C4-2B (cell line): ENCODE results near the gene KDM2A.

Source experiments
- ZFX ChIP-seq: fragments of 450-650 bp; IDR thresholded peaks from 2 replicates; pipeline ENCODE4 v1.6.1; 2017
- TF ChIP-seq, protein P1 (sequence below): fragments of 450-650 bp; conservative IDR thresholded peaks from 2 replicates; pipeline ENCODE4 v1.5.1; 2017; ENCODE audit warnings: mild to moderate bottlenecking

DNA sequence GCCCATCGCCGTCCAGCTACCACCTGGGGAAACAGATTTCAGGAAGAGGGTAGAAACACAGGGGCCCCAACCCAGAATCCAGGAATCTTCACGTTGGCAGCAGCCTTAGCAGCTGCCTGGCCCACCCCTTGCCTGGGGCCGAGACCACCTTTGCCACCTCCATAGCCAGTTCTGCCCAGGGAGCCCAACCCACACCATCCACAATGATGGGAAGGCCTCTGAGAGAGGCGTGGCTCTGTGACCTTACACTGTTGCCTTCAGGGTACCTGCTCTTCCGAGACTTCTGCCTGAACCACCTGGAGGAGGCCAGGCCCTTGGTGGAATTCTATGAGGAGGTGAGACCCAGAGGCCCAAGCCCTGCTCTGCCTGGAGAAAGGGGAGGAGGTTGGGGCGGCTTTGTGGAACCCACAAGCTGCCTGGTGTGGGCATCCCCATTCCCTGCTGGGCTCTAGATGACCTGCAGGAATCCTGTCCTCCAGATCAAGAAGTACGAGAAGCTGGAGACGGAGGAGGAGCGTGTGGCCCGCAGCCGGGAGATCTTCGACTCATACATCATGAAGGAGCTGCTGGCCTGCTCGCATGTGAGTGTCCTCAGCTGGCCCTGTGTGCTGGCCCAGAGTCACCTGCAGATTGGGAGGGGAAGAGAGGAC, 160.0 kb downstream of the KDM2A start:
- TF ChIP-seq, protein P1, sequence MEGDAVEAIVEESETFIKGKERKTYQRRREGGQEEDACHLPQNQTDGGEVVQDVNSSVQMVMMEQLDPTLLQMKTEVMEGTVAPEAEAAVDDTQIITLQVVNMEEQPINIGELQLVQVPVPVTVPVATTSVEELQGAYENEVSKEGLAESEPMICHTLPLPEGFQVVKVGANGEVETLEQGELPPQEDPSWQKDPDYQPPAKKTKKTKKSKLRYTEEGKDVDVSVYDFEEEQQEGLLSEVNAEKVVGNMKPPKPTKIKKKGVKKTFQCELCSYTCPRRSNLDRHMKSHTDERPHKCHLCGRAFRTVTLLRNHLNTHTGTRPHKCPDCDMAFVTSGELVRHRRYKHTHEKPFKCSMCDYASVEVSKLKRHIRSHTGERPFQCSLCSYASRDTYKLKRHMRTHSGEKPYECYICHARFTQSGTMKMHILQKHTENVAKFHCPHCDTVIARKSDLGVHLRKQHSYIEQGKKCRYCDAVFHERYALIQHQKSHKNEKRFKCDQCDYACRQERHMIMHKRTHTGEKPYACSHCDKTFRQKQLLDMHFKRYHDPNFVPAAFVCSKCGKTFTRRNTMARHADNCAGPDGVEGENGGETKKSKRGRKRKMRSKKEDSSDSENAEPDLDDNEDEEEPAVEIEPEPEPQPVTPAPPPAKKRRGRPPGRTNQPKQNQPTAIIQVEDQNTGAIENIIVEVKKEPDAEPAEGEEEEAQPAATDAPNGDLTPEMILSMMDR = no peak
- no peak for TF ChIP-seq ZFX
